HG03103 (cell line): ENCODE data around the gene TRIM61.
"Not testable (repeated sequence)": the region's sequence is repeated elsewhere in the genome, so short reads cannot be mapped to it uniquely, and the experiment has no call there.

ENCODE experiments used
- ATAC-seq: cut with Tn5 transposase; IDR thresholded peaks from one replicate; pipeline ENCODE4 v1.9.1; 2021; ENCODE audit warnings: low read depth; ENCODE audit not compliant: unreplicated experiment

TRIM61 gene

GRCh38 chr4:164977243-164978164 is at the start of gene TRIM61:
TSS of gene TRIM61 (minus strand) at chr4:164977657. CDS start at chr4:164970002, 7,655 bp downstream.
- ATAC-seq = no peak

- not testable (repeated sequence) for ATAC-seq
Observed at GRCh38 chr4:165025782-165026181, 48.3 kb upstream of the TRIM61 start.

- ATAC-seq = not testable (repeated sequence)
Observed at GRCh38 chr4:165019995-165020394, 42.5 kb upstream of the TRIM61 start.

GRCh38 chr4:165016971-165017370 is 39.5 kb upstream of the TRIM61 start:
- no peak for ATAC-seq

- no peak for ATAC-seq
Observed at GRCh38 chr4:165013691-165014090, 36.2 kb upstream of the TRIM61 start.

- ATAC-seq = no peak
Observed at GRCh38 chr4:165011403-165011802, 33.9 kb upstream of the TRIM61 start.

- no peak for ATAC-seq
Observed at GRCh38 chr4:165010991-165011390, 33.5 kb upstream of the TRIM61 start.

GRCh38 chr4:165010487-165010886 is 33.0 kb upstream of the TRIM61 start:
- ATAC-seq = no peak

- peak; percentile 64 for ATAC-seq
Observed at GRCh38 chr4:165009493-165010227, 32.2 kb upstream of the TRIM61 start.

- ATAC-seq = no peak
Observed at GRCh38 chr4:165006886-165007285, 29.4 kb upstream of the TRIM61 start.

- no peak for ATAC-seq
Observed at GRCh38 chr4:165006456-165006855, 29.0 kb upstream of the TRIM61 start.

GRCh38 chr4:165005352-165005925 is 28.0 kb upstream of the TRIM61 start:
- ATAC-seq = no peak

GRCh38 chr4:165001957-165002356 is 24.5 kb upstream of the TRIM61 start:
- not testable (repeated sequence) for ATAC-seq

- not testable (repeated sequence) for ATAC-seq
Observed at GRCh38 chr4:164998526-164999080, 21.1 kb upstream of the TRIM61 start.

- no peak for ATAC-seq
Observed at GRCh38 chr4:164997941-164998340, 20.5 kb upstream of the TRIM61 start.

- no peak for ATAC-seq
Observed at GRCh38 chr4:164997324-164997723, 19.9 kb upstream of the TRIM61 start.

GRCh38 chr4:164996123-164996522 is 18.7 kb upstream of the TRIM61 start:
- not testable (repeated sequence) for ATAC-seq

- ATAC-seq = not testable (repeated sequence)
Observed at GRCh38 chr4:164990786-164991185, 13.3 kb upstream of the TRIM61 start.

- ATAC-seq = no peak
Observed at GRCh38 chr4:164989471-164989870, 12.0 kb upstream of the TRIM61 start.

GRCh38 chr4:164971929-164972328 is 5.5 kb downstream of the TRIM61 start:
- not testable (repeated sequence) for ATAC-seq

GRCh38 chr4:164959896-164960295 is 17.6 kb downstream of the TRIM61 start:
- ATAC-seq = no peak
